ENCODE data around the gene ME3.
"Not testable (repeated sequence)": the region's sequence is repeated elsewhere in the genome, so short reads cannot be mapped to it uniquely, and the experiment has no call there.

Gene ME3

GRCh38 chr11:86453290-86454030 lies 219.0 kb downstream of the ME3 start:
- no peak for DNase-seq

- no peak for DNase-seq
These were observed 222.3 kb downstream of the ME3 start for GRCh38 chr11:86449993-86450629.

GRCh38 chr11:86447763-86448480 lies 224.5 kb downstream of the ME3 start:
- DNase-seq: no peak

GRCh38 chr11:86446924-86447285 lies 225.5 kb downstream of the ME3 start:
- DNase-seq: no peak

- DNase-seq: no peak
These were observed 226.1 kb downstream of the ME3 start for GRCh38 chr11:86446163-86446923.

GRCh38 chr11:86444981-86445380 lies 227.4 kb downstream of the ME3 start:
- no peak for DNase-seq

GRCh38 chr11:86443415-86443814 lies 229.0 kb downstream of the ME3 start:
- no peak for DNase-seq

- no peak for DNase-seq
These were observed 229.6 kb downstream of the ME3 start for GRCh38 chr11:86442827-86443226.

GRCh38 chr11:86442420-86442819 lies 230.0 kb downstream of the ME3 start:
- DNase-seq: no peak

- no peak for DNase-seq
These were observed 231.6 kb downstream of the ME3 start for GRCh38 chr11:86440843-86441242.

GRCh38 chr11:86440305-86440716 lies 232.1 kb downstream of the ME3 start:
- no peak for DNase-seq

- no peak for DNase-seq
These were observed 233.7 kb downstream of the ME3 start for GRCh38 chr11:86438685-86439084.

GRCh38 chr11:86435711-86436110 lies 236.7 kb downstream of the ME3 start:
- DNase-seq: no peak

- not testable (repeated sequence) for DNase-seq
These were observed 238.9 kb downstream of the ME3 start for GRCh38 chr11:86433361-86434095.

GRCh38 chr11:86431258-86431657 lies 241.2 kb downstream of the ME3 start:
- no peak for DNase-seq

- DNase-seq: no peak
These were observed 245.0 kb downstream of the ME3 start for GRCh38 chr11:86427441-86427840.

- DNase-seq: not testable (repeated sequence)
These were observed 248.9 kb downstream of the ME3 start for GRCh38 chr11:86423488-86423887.

GRCh38 chr11:86422371-86422770 lies 250.0 kb downstream of the ME3 start:
- no peak for DNase-seq

- DNase-seq: no peak
These were observed 250.5 kb downstream of the ME3 start for GRCh38 chr11:86421946-86422345.

GRCh38 chr11:86418917-86419316 lies 253.5 kb downstream of the ME3 start:
- no peak for DNase-seq

- no peak for DNase-seq
These were observed 253.9 kb downstream of the ME3 start for GRCh38 chr11:86418513-86418912.

- no peak for DNase-seq
These were observed 254.3 kb downstream of the ME3 start for GRCh38 chr11:86418106-86418505.

- not testable (repeated sequence) for DNase-seq
These were observed 255.5 kb downstream of the ME3 start for GRCh38 chr11:86416951-86417350.
